Activated naive CD8-positive, alpha-beta T cell (primary cell): ENCODE measurements around the gene ZNF346.
"Not testable (repeated sequence)": the region's sequence is repeated elsewhere in the genome, so short reads cannot be mapped to it uniquely, and the experiment has no call there.

Source experiments
- H3K27ac Mint-ChIP-seq: one replicate; pipeline ENCODE4 v1.8.0; 2021; ENCODE audit warnings: mixed read lengths
- H3K27me3 Mint-ChIP-seq: one replicate; pipeline ENCODE4 v1.8.0; 2021; ENCODE audit warnings: mixed read lengths
- H3K36me3 Mint-ChIP-seq: one replicate; pipeline ENCODE4 v1.8.0; 2021; ENCODE audit warnings: mixed read lengths
- H3K4me1 Mint-ChIP-seq: one replicate; pipeline ENCODE4 v1.8.0; 2021; ENCODE audit warnings: low read depth, mixed read lengths
- H3K4me3 Mint-ChIP-seq: one replicate; pipeline ENCODE4 v1.8.0; 2021; ENCODE audit warnings: mild to moderate bottlenecking, mixed read lengths
- H3K9me3 Mint-ChIP-seq: one replicate; pipeline ENCODE4 v1.8.0; 2021; ENCODE audit warnings: low read depth, mixed read lengths

Gene ZNF346

GRCh38 chr5:177029498-177029897 lies 7.0 kb downstream of the ZNF346 start:
- H3K27me3 Mint-ChIP-seq, result no peaks in the 10 kb centered on the region
- no peak overlapping the region for H3K4me3 Mint-ChIP-seq
- peaks cover 28% of the 10 kb centered on the region for H3K4me1 Mint-ChIP-seq
- H3K9me3 Mint-ChIP-seq, result peaks cover 5% of the 10 kb centered on the region
- peaks cover 16% of the 10 kb centered on the region for H3K36me3 Mint-ChIP-seq
- H3K27ac Mint-ChIP-seq, result no peak overlapping the region

GRCh38 chr5:177035976-177036375 lies 13.5 kb downstream of the ZNF346 start:
- peaks cover 5% of the 10 kb centered on the region for H3K9me3 Mint-ChIP-seq
- peaks cover 24% of the 10 kb centered on the region for H3K4me1 Mint-ChIP-seq
- no peak overlapping the region for H3K27ac Mint-ChIP-seq
- no peak overlapping the region for H3K4me3 Mint-ChIP-seq
- H3K27me3 Mint-ChIP-seq, result no peaks in the 10 kb centered on the region
- H3K36me3 Mint-ChIP-seq, result peaks cover 8% of the 10 kb centered on the region

GRCh38 chr5:177036443-177036842 lies 13.9 kb downstream of the ZNF346 start:
- Mint-ChIP-seq H3K27me3 (no peaks in the 10 kb centered on the region), H3K4me3 (no peak overlapping the region), H3K36me3 (peaks cover 7% of the 10 kb centered on the region), H3K9me3 (peaks cover 3% of the 10 kb centered on the region), H3K4me1 (peaks cover 22% of the 10 kb centered on the region), H3K27ac (no peak overlapping the region)

- H3K9me3 Mint-ChIP-seq, result no peaks in the 10 kb centered on the region
- peaks cover 9% of the 10 kb centered on the region for H3K36me3 Mint-ChIP-seq
- peaks cover 20% of the 10 kb centered on the region for H3K4me1 Mint-ChIP-seq
- no peak overlapping the region for H3K4me3 Mint-ChIP-seq
- no peaks in the 10 kb centered on the region for H3K27me3 Mint-ChIP-seq
- H3K27ac Mint-ChIP-seq, result no peak overlapping the region
Observed at GRCh38 chr5:177036921-177037320, 14.4 kb downstream of the ZNF346 start.

- Mint-ChIP-seq H3K27ac (no peak overlapping the region), H3K27me3 (no peaks in the 10 kb centered on the region), H3K9me3 (no peaks in the 10 kb centered on the region), H3K4me1 (peaks cover 8% of the 10 kb centered on the region), H3K36me3 (peaks cover 9% of the 10 kb centered on the region), H3K4me3 (no peak overlapping the region)
Observed at GRCh38 chr5:177040814-177041420, 18.4 kb downstream of the ZNF346 start.

GRCh38 chr5:177041936-177042335 lies 19.4 kb downstream of the ZNF346 start:
- peaks cover 1% of the 10 kb centered on the region for H3K4me1 Mint-ChIP-seq
- H3K36me3 Mint-ChIP-seq, result peaks cover 11% of the 10 kb centered on the region
- H3K9me3 Mint-ChIP-seq, result no peaks in the 10 kb centered on the region
- H3K27me3 Mint-ChIP-seq, result no peaks in the 10 kb centered on the region
- no peak overlapping the region for H3K27ac Mint-ChIP-seq
- no peak overlapping the region for H3K4me3 Mint-ChIP-seq

GRCh38 chr5:177043114-177043513 lies 20.6 kb downstream of the ZNF346 start:
- H3K27me3 Mint-ChIP-seq, result no peaks in the 10 kb centered on the region
- H3K36me3 Mint-ChIP-seq, result peaks cover 11% of the 10 kb centered on the region
- H3K9me3 Mint-ChIP-seq, result no peaks in the 10 kb centered on the region
- no peak overlapping the region for H3K4me3 Mint-ChIP-seq
- no peak overlapping the region for H3K27ac Mint-ChIP-seq
- H3K4me1 Mint-ChIP-seq, result peaks cover 1% of the 10 kb centered on the region

- Mint-ChIP-seq H3K36me3 (peaks cover 11% of the 10 kb centered on the region), H3K4me3 (no peak overlapping the region), H3K27ac (peak overlapping the region; percentile 22), H3K9me3 (no peaks in the 10 kb centered on the region), H3K4me1 (peaks cover 1% of the 10 kb centered on the region), H3K27me3 (no peaks in the 10 kb centered on the region)
Observed at GRCh38 chr5:177043958-177044357, 21.5 kb downstream of the ZNF346 start.

- Mint-ChIP-seq H3K27ac (no peak overlapping the region), H3K9me3 (no peaks in the 10 kb centered on the region), H3K4me1 (peaks cover 1% of the 10 kb centered on the region), H3K4me3 (no peak overlapping the region), H3K27me3 (no peaks in the 10 kb centered on the region), H3K36me3 (peaks cover 11% of the 10 kb centered on the region)
Observed at GRCh38 chr5:177044641-177045040, 22.1 kb downstream of the ZNF346 start.

- peaks cover 1% of the 10 kb centered on the region for H3K4me1 Mint-ChIP-seq
- no peaks in the 10 kb centered on the region for H3K9me3 Mint-ChIP-seq
Observed at GRCh38 chr5:177045631-177046030, 23.1 kb downstream of the ZNF346 start.

GRCh38 chr5:177048531-177048930 lies 26.0 kb downstream of the ZNF346 start:
- not testable (repeated sequence) for H3K27ac Mint-ChIP-seq, H3K9me3 Mint-ChIP-seq, H3K27me3 Mint-ChIP-seq, H3K4me1 Mint-ChIP-seq, H3K36me3 Mint-ChIP-seq, H3K4me3 Mint-ChIP-seq

More at GRCh38 chr5:177045631-177046030, 23.1 kb downstream of the ZNF346 start:
- H3K4me3 Mint-ChIP-seq, result no peak overlapping the region
- H3K27me3 Mint-ChIP-seq, result no peaks in the 10 kb centered on the region
- H3K27ac Mint-ChIP-seq, result no peak overlapping the region
- H3K36me3 Mint-ChIP-seq, result peaks cover 11% of the 10 kb centered on the region

GRCh38 chr5:177049285-177049684 lies 26.8 kb downstream of the ZNF346 start:
- Mint-ChIP-seq H3K36me3 (peaks cover 7% of the 10 kb centered on the region), H3K9me3 (no peaks in the 10 kb centered on the region), H3K27ac (no peak overlapping the region), H3K4me1 (no peaks in the 10 kb centered on the region), H3K27me3 (no peaks in the 10 kb centered on the region), H3K4me3 (no peak overlapping the region)

GRCh38 chr5:177064500-177065277 lies 42.2 kb downstream of the ZNF346 start:
- H3K27me3 Mint-ChIP-seq, result no peaks in the 10 kb centered on the region
- H3K4me1 Mint-ChIP-seq, result no peaks in the 10 kb centered on the region
- H3K9me3 Mint-ChIP-seq, result no peaks in the 10 kb centered on the region
- no peak overlapping the region for H3K4me3 Mint-ChIP-seq
- H3K27ac Mint-ChIP-seq, result no peak overlapping the region
- H3K36me3 Mint-ChIP-seq, result peaks cover 7% of the 10 kb centered on the region

GRCh38 chr5:177065491-177065890 lies 43.0 kb downstream of the ZNF346 start:
- H3K27me3 Mint-ChIP-seq, result no peaks in the 10 kb centered on the region
- no peaks in the 10 kb centered on the region for H3K9me3 Mint-ChIP-seq
- no peak overlapping the region for H3K27ac Mint-ChIP-seq
- H3K36me3 Mint-ChIP-seq, result peaks cover 4% of the 10 kb centered on the region
- H3K4me1 Mint-ChIP-seq, result no peaks in the 10 kb centered on the region
- H3K4me3 Mint-ChIP-seq, result no peak overlapping the region

GRCh38 chr5:177066224-177066623 lies 43.7 kb downstream of the ZNF346 start:
- Mint-ChIP-seq H3K9me3 (no peaks in the 10 kb centered on the region), H3K27me3 (no peaks in the 10 kb centered on the region), H3K36me3 (peaks cover 4% of the 10 kb centered on the region), H3K4me3 (no peak overlapping the region), H3K27ac (no peak overlapping the region), H3K4me1 (no peaks in the 10 kb centered on the region)

GRCh38 chr5:177067503-177067902 lies 45.0 kb downstream of the ZNF346 start:
- Mint-ChIP-seq H3K9me3 (no peaks in the 10 kb centered on the region), H3K36me3 (peaks cover 3% of the 10 kb centered on the region), H3K4me3 (no peak overlapping the region), H3K27me3 (no peaks in the 10 kb centered on the region), H3K4me1 (peaks cover 3% of the 10 kb centered on the region), H3K27ac (no peak overlapping the region)
